Umbilical cord (tissue), 2 donors: ENCODE data around the gene DBP. TPM values are rescaled to one million over a fixed set of nuclear protein-coding genes. Genes with fewer than 3 reads are reported as not detected.
"Not testable (repeated sequence)": the region's sequence is repeated elsewhere in the genome, so short reads cannot be mapped to it uniquely, and the experiment has no call there.

Experiments used
- DNase-seq: peaks from one replicate; pipeline ENCODE4 v3.0.0-alpha.2; 2015; ENCODE audit warnings: low spot score
- total RNA-seq: library from RNA; depleted of rRNA; stranded (reverse); fragments of >200 nt; gene quantifications from one replicate; pipeline ENCODE4 v1.2.3, GENCODE V29; 2014; ENCODE audit warnings: low replicate concordance; ENCODE audit not compliant: insufficient read depth

Gene DBP
- total RNA-seq, 1 donor from 2014 or later = 0.72 TPM

GRCh38 chr19:48639483-48640375 lies 2.5 kb upstream of the DBP start:
- no peak for DNase-seq

GRCh38 chr19:48638831-48639381 lies 1.7 kb upstream of the DBP start:
- DNase-seq = no peak

GRCh38 chr19:48637948-48638830 lies 1.0 kb upstream of the DBP start:
- DNase-seq = peak; percentile 94

- DNase-seq = peak; percentile 100
These were observed 319 bp upstream of the DBP start for GRCh38 chr19:48637449-48637947.

- no peak for DNase-seq
These were observed 967 bp downstream of the DBP start for GRCh38 chr19:48635966-48636858.

- DNase-seq = no peak
These were observed 1.8 kb downstream of the DBP start for GRCh38 chr19:48635263-48635965.

- DNase-seq = peak; percentile 94
These were observed 2.5 kb downstream of the DBP start for GRCh38 chr19:48634424-48635262.

GRCh38 chr19:48634036-48634342 lies 3.2 kb downstream of the DBP start:
- no peak for DNase-seq

- DNase-seq = no peak
These were observed 3.8 kb downstream of the DBP start for GRCh38 chr19:48633148-48634035.

GRCh38 chr19:48632692-48633147 lies 4.5 kb downstream of the DBP start:
- no peak for DNase-seq

GRCh38 chr19:48632286-48632685 lies 4.9 kb downstream of the DBP start:
- not testable (repeated sequence) for DNase-seq

GRCh38 chr19:48631225-48631624 lies 6.0 kb downstream of the DBP start:
- DNase-seq = no peak

- DNase-seq = peak; percentile 78
These were observed 6.7 kb downstream of the DBP start for GRCh38 chr19:48630296-48631063.

- no peak for DNase-seq
These were observed 7.4 kb downstream of the DBP start for GRCh38 chr19:48629599-48630295.

- DNase-seq = no peak
These were observed 7.9 kb downstream of the DBP start for GRCh38 chr19:48629297-48629598.

GRCh38 chr19:48628486-48629296 lies 8.5 kb downstream of the DBP start:
- no peak for DNase-seq
